K562 (cell line): ENCODE measurements around the gene FBXO4.

Experiments used
- CTCF ChIP-seq, 3 experiments: IDR thresholded peaks in 2 of 3; conservative IDR thresholded peaks in 1 of 3; 2 replicates each; pipeline ENCODE4 v1.5.1; 2011 to 2012; ENCODE audit warnings: low read length in 3 of 3, mild to moderate bottlenecking in 3 of 3, control low read depth in 2 of 3, improper control_type of control experiment in 1 of 3, inconsistent platforms in 1 of 3, low read depth in 1 of 3, mixed read lengths in 1 of 3, moderate library complexity in 1 of 3; ENCODE audit not compliant: insufficient read depth in 2 of 3
- NBN ChIP-seq: fragments of 450-650 bp; IDR thresholded peaks from 2 replicates; pipeline ENCODE4 v1.6.1; 2016; ENCODE audit warnings: low read depth, mild to moderate bottlenecking
- TF ChIP-seq, protein P1 (sequence below), 2 experiments: IDR thresholded peaks; 2 replicates each; pipeline ENCODE4 v1.6.1; 2012; ENCODE audit warnings: improper control_type of control experiment in 2 of 2, low read depth in 2 of 2, low read length in 2 of 2, borderline replicate concordance in 1 of 2

- TF ChIP-seq, protein P1, sequence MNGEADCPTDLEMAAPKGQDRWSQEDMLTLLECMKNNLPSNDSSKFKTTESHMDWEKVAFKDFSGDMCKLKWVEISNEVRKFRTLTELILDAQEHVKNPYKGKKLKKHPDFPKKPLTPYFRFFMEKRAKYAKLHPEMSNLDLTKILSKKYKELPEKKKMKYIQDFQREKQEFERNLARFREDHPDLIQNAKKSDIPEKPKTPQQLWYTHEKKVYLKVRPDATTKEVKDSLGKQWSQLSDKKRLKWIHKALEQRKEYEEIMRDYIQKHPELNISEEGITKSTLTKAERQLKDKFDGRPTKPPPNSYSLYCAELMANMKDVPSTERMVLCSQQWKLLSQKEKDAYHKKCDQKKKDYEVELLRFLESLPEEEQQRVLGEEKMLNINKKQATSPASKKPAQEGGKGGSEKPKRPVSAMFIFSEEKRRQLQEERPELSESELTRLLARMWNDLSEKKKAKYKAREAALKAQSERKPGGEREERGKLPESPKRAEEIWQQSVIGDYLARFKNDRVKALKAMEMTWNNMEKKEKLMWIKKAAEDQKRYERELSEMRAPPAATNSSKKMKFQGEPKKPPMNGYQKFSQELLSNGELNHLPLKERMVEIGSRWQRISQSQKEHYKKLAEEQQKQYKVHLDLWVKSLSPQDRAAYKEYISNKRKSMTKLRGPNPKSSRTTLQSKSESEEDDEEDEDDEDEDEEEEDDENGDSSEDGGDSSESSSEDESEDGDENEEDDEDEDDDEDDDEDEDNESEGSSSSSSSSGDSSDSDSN (IDR thresholded peaks at IDR 0.05; ENCODE audit: borderline replicate concordance in 1 of 2, low read depth in 2 of 2, low read length in 2 of 2) = no peak
- no peak for TF ChIP-seq NBN
- TF ChIP-seq CTCF (IDR thresholded peaks at IDR 0.05 in 2 of 3, conservative IDR thresholded peaks at IDR 0.05 in 1 of 3; ENCODE audit: insufficient read depth in 2 of 3, low read depth in 1 of 3, low read length in 3 of 3) = no peak
Observed at GRCh38 chr5:41967401-41967800, 42.3 kb downstream of the FBXO4 start.
